DMS79 treated with DMSO at 0.1 percent for 48 hours (cell line): Measurements from ENCODE around the gene PLEKHF1.
"Not testable (repeated sequence)": the region's sequence is repeated elsewhere in the genome, so short reads cannot be mapped to it uniquely, and the experiment has no call there.

ENCODE experiments used
- DNase-seq: peaks from one replicate; lab custom pipeline; 2025; lab: John Stamatoyannopoulos, UW

Gene PLEKHF1

GRCh38 chr19:29700498-29700897 lies 35.2 kb downstream of the PLEKHF1 start:
- DNase-seq: no peak

GRCh38 chr19:29702161-29702962 lies 37.1 kb downstream of the PLEKHF1 start:
- DNase-seq: no peak

DNA sequence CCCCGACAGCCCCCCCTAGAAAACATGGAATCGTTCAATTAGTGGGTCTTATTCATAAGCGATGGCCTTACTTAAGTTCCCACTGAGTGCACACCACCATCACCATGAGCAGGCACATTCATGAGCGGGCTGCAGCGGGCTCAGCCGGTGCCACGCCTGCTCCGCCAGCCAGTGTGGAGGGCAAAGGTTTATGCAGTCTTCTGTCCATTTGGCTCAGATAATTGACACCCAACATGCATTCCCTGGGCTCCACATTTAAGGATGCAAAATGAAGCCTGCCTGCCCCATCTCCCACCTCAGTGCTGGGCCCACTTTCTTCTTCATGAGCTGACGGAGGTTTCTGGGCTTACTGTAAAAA lies 37.7 kb downstream of the PLEKHF1 start:
- no peak for DNase-seq

GRCh38 chr19:29704562-29705558 lies 39.6 kb downstream of the PLEKHF1 start:
- DNase-seq: no peak

GRCh38 chr19:29705706-29706105 lies 40.4 kb downstream of the PLEKHF1 start:
- DNase-seq: no peak

DNA sequence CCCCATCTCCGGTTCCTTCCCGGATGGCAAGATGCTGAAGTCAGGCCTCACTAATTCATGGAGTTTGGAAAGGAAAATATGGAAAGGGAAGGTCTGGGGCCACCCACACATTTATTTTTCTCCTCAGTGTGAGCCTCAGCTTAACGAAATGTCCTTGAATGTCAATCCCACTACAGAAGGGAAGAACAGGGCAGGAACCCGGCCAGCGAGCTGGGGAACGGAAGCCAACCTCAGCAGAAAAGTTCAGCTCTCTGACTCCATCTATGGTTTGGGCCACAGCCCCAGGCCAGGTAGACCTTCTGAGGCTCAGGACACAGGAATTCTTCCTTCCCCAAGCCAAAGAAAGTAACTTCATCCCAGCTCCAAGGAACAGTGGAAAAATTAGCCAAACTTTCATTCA lies 41.4 kb downstream of the PLEKHF1 start:
- no peak for DNase-seq

DNA sequence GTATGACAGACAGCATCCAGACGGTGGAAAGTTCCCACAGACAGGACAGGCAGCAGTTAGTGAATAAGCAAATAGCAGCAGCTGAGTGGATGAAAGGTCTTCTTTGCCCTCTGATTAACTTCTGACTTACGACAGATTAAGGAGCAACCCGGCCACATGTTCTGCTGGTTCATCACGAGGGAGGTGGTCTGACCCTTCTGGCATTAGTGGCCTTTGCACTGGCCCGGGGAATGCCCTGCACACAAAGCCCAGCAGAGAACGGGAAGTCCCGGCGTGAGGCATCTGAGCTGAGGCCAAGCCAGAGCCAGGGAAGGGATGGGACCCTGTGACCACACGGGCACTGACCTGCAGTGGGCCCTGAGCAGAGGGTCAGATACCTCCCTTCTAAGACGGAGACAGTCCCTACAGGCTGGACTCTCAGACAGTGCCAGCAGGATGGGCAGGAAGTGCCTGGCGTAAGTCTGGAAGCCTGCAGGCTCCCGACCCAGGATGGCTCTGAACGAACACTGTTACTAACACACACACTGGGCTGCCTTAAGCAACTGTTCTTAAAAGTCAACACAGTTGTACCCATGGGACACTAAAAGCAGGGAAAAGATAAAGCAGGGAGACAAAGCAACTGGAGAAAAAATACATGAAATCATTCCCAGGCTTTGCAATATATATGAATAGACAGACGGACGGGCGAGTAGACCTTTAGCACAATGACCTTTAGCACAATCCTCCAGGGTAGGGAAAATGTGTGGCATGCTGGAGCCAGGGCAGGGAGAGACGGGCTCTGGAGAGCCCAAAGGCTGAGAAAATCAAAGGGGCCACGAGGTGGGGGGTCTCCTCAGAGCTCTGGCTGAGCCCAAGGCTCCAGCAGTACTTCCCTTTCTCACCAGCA lies 43.5 kb downstream of the PLEKHF1 start:
- DNase-seq: no peak

- not testable (repeated sequence) for DNase-seq
These were observed 44.2 kb downstream of the PLEKHF1 start for GRCh38 chr19:29709440-29709798.

GRCh38 chr19:29711584-29712132 lies 46.4 kb downstream of the PLEKHF1 start:
- DNase-seq: no peak

DNA sequence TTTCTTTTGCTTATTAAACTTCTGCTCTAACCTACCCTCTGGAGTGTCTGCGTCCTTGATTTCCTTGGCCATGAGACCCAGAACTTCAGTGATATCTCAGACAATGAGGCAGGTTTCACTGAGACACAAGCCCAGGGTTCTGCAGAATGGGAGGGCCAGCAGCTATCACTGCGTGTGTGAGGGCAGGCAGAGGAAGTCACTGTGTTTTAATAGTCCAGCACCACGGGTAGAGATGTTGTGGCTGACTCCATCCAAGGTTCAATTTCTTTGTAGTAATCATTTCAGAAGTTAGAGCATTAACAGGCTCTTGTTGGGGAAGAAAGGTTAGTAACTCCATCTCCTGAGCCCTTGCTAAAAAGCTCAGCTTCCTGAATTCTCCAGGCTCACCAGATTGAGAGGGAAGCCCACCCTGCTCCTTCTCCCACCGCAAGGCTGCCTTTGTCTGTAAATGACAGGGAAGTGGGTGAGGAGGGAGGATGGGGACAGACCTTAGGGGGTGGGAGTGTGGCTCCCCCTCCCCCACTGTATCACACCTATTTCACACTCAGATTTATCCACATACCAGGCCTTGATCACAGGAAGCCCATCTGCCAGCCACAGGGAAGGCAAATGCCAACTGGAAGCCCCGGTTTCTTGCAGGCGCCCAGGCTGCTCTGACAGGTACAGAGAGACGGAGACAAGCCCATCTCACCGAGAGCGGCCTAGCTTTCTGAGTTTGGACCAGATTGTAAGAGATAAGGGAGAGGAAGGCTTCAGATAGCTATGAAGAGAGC lies 47.7 kb downstream of the PLEKHF1 start:
- no peak for DNase-seq

- DNase-seq: no peak
These were observed 49.2 kb downstream of the PLEKHF1 start for GRCh38 chr19:29714371-29714952.

GRCh38 chr19:29714953-29715700 lies 49.9 kb downstream of the PLEKHF1 start, which contains the start of gene C19orf12:
Gene C19orf12 (minus strand): TSS chr19:29715261. CDS start chr19:29708413, 6,848 bp downstream.
- peak; percentile 62 for DNase-seq

DNA sequence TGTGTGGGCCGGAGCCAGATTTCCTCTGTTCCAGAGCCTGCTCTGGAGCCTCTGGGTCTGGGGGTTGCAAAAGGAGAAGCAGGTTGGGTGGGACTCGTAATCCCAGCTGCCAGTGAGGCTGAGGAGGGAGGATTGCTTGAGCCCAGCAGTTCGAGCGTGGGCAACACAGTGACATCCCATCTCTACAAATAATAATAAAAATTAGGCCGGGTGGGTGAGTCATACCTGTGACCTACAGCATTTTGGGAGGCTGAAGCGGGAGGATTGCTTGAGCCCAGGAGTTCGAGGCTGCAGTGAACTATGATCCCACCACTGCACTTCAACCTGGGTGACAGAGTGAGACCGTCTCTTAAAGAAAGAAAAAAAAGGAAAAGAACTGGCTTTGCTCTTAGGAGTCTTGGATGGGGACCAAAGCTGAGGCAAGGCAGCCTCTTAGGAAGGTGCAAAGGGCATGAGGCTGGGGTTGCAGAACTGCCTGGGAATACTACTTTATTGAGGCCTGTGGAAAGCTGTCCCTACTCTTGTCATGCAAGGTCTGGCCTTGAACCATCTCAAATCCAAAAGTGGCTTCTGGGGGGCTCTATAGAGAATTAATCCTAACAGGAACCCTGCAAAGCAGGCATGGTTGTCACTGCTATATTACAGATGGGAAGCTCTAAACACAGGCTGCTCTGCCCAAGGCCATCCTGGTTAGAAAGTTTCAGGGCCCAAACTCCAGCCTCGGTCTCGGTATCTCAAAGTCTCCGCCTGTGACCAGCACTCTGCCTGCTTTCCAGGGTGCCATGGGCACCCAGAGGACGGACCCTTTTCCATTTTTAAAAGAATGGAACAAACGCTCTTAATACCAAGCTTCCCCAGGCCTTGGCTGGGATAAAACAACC lies 50.7 kb downstream of the PLEKHF1 start:
- DNase-seq: no peak

GRCh38 chr19:29717051-29717450 lies 51.8 kb downstream of the PLEKHF1 start:
- no peak for DNase-seq

DNA sequence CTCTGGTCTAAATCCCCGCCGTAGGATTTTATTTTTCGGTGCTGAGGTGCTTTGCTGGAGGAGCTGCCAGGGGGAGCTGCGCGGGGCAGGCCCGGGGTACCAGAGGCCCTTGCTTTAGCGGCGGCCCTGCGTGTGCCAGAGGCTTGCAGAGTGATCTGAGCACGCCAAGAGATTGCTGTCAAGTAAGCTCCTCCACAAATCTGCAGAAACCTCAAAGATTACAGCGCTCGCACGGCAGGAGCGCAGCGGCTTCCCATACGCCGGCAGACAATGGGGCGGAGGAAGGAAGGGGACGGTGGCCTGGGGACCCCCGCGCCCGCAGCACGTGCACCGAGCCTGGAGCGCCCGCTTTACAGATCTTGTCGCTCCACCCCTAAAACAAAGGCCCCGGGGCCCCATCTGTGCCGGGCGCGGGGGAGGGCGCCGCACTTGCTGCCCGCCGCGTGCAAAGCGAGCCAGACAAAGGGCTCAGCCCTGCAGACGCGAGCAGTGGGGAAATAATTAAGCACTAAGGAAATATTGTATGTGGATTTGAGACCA lies 58.9 kb downstream of the PLEKHF1 start:
- DNase-seq: no peak

- no peak for DNase-seq
These were observed 59.5 kb downstream of the PLEKHF1 start for GRCh38 chr19:29724746-29725145.
